NCI-H2227 (cell line): ENCODE data around the gene VAV2.

Experiments used
- DNase-seq: peaks from one replicate; lab custom pipeline; 2025; ENCODE audit not compliant: unreplicated experiment; lab: John Stamatoyannopoulos, UW

VAV2 gene

GRCh38 chr9:133809335-133809734 is 182.8 kb downstream of the VAV2 start:
- DNase-seq = no peak

GRCh38 chr9:133807818-133808217 is 184.3 kb downstream of the VAV2 start:
- no peak for DNase-seq

- no peak for DNase-seq
Measured at GRCh38 chr9:133807037-133807436, 185.1 kb downstream of the VAV2 start.

DNA sequence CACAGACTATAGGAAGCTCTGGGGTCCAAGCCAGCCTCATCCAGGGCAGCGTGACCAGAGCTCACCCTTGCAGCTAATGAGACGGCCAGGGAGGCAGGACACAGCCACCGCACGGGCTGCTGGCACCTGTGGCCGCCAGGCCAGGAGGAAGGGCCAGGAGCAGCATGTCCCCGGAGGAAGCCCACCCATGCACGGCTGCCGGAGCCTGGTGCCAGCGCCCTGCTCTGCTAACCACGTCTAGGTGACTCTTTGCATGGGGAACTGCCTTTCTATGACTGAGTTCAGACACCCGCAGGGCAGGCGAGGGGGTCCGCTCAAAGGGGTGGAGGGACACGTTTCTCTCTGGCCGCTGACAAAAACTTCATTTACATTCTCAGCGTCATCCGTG is 185.5 kb downstream of the VAV2 start:
- DNase-seq = no peak

- DNase-seq = no peak
Measured at GRCh38 chr9:133805876-133806622, 186.1 kb downstream of the VAV2 start.

GRCh38 chr9:133804199-133804598 is 187.9 kb downstream of the VAV2 start:
- DNase-seq = no peak

GRCh38 chr9:133803745-133804144 is 188.4 kb downstream of the VAV2 start:
- DNase-seq = no peak

DNA sequence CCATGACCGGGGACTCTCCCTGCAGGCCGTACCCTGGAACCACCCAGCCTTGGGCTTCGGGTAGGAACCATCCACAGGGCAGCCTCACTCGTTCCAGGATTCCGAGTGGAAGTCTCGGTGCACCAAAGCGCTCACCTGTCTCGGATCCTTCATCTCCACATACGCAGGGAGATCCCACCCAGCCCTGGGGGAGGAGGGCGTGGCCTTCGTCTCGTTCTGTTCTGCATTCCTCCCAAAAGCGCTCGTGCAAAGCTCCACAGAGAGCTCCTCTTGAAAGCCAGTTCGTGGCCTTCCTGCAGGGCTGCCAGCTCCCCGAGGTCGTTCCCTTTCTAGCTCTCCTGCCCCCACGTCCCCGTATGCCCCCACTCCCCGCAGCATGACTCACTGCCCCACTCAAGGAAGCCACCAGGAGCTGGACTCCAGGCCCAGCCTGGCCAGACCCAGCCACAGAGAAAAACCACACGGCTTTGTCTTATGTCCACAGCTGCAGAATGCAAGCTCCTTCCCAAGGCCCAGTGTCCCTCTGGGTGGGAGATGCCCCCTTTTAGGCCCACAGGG is 189.0 kb downstream of the VAV2 start:
- no peak for DNase-seq

DNA sequence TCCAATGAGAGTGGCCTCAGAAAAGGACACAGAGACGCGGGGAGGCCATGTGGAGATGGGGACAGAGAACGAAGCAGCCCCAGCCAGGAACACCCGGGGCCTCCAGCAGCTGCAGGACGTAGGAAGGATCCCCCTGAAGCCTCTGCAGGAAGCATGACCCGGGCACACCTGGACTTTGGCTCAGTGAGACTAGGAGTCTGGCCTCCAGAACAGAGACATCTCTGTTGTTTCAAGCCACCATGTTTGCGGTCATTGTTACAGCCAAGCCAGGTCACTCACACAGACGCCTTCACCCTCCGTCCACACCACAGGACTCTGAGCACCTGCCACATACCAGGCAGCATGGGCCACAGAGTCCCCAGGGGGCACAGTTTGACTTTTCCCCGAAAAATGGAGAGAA is 190.4 kb downstream of the VAV2 start:
- no peak for DNase-seq

DNA sequence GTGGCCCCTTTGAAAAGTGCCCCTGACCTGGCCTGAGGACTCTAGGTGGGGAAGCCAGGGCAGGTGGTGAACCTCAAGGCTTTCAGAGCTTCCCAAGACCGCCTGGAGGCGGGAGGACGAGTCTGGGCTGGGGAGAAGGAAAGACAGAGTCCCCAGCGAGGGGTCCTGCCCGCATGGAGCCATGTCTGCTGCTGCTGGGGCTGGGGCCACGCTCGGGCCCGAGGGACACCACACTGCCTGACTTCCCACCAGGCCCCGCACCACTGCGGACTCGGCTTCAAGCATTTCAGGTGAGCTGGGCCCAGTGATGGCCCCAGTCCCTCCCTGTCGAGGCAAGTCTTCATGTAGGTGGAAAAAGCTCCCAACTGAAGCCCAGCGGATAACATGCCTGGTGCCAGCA is 191.9 kb downstream of the VAV2 start:
- DNase-seq = no peak

GRCh38 chr9:133799716-133800115 is 192.4 kb downstream of the VAV2 start:
- no peak for DNase-seq

GRCh38 chr9:133799106-133799505 is 193.0 kb downstream of the VAV2 start:
- no peak for DNase-seq

- DNase-seq = no peak
Measured at GRCh38 chr9:133798160-133798559, 194.0 kb downstream of the VAV2 start.

DNA sequence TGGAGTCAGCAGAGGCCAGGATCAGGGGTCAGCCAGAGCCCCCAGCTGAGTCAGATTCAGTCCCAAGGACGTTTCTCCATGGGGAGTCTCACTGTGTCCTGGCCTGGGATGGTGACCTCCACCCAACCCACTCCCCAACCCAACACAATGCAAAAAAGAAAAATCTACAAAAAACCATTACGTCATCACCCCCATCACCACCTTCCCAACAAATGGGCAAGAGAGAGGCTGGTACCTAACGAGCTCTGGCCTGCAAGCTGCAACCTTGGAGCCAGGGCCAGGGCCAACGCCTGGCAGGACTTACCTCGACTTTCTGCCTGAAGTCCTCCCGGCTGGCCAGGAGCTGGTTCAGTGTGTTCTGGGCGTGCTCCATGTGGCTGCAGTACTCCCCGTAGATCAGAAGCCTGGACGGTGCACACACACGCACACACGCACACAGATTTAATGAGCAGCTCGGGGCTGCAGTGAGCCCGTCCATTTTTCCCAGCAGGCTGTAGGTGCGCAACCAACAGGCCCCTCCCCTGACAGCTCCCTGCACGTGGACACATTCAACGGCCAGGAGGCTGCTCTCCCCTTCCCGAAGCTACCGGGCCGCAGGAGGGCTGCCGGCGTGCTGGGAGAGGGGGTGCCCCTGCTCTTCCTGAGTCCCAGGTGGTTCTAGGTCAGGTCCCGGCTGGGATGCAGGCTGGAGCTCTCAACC is 194.6 kb downstream of the VAV2 start:
- no peak for DNase-seq

DNA sequence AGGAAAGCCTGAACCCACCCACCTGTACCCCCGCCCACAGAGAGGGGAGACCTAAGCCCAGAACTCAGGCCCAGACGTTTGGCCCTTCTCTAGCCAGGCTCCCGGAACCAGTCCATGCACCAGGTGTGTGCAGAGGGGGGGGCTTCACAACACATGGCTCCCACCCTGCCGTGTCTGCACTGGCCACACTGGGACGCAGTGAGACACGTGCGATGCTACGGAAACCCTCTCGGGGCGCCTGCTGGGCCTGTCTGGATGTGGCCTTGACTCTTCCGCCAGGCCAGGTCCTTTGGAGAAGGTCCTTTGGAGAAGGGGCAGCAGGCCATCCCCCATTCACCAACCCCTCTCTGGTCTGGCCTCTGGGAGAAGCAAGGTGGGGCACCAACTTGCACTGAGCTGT is 195.6 kb downstream of the VAV2 start:
- no peak for DNase-seq

- DNase-seq = peak; percentile 20
Measured at GRCh38 chr9:133795049-133795448, 197.1 kb downstream of the VAV2 start.

- DNase-seq = no peak
Measured at GRCh38 chr9:133794016-133794760, 197.9 kb downstream of the VAV2 start.

DNA sequence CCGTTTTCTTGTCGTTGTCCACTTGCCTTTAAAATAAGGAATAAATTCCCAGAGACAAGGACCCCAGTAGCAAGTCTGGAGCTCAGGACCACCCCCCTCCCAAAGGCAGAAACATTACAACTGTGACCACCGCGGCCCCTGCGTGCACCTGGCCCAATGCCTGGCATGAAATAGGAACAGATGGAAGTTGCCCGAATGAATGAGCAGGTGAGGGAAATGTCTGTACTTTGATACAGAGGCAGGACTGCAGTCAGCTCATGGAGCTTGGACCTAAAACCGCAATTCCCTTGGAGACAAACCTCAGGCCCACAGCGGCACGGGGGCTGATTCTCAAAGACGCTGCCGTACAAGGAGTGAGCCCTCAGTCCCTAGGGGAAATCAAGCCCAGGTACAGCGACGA is 198.7 kb downstream of the VAV2 start:
- DNase-seq = no peak

DNA sequence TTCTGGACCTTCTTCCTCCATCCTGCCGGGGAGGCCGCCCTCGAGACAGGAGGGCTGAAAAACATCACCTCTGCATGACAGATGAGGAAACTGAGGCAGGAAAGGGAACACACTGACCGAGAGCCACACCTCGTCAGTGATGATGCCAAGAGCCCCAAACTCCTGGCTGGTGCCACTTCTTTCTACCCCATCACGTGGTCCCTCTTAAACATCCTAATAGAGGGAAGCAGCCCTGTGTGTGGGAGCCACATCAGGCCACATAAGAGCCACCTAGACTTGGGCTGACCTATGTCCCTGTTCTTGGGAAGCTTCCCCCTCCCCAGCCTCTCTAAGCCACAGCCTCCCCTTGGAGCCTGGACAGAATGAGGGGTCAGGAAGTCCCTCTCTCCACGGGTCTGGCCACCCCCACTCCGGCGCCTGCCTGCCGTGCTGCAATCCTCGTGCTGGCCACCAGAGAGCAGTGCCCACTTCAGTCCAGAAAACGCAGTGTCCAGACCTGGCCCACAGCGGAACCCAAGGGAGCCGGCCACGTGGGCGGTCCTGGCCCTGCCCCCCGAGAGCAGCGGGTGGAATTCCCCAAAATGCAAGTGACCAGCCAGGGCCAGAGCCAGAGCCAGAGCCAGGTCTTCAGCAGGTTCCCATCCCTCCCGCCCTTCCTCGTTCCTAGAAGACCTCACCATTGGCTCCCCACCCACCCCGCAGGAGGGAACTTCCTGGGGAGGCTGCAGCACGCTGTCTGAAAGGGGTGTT is 199.2 kb downstream of the VAV2 start:
- peak; percentile 61 for DNase-seq

DNA sequence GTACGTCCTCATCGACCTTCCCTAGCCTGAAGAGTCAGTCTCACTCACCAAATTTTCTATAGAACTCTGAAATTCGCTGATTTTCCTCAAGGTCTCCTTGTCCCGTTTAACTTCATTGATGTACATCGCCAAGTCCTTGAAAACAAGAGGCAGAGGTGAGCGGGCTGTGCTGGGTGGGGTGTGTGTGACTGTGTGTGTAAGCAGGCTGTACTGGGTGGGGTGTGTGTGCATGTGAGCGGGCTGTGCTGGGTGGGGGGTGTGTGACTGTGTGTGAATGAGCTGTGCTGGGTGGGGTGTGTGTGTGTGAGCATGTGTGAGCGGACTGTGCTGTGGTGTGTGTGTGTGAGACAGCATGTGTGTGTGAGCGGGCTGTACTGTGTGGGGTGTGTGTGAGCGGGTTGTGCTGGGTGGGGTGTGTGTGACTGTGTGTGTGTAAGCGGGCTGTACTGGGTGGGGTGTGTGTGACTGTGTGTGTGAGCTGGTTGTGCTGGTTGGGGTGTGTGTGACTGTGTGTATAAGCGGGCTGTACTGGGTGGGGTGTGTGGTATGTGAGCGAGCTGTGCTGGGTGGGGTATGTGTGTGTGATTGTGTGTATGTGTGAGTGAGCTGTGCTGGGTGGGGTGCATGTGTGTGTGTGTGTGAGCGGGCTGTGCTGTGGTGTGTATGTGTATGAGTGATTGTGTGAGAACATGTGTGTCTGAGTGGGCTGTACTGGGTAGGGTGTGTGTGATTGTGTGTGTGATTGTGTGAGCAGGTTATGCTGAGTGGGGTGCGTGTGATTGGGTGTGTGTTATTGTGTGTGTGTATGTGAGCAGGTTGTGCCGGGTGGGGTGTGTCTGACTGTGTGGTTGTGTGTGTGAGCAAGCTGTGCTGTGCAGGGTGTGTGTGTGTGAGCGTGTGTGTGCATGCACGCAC is 200.1 kb downstream of the VAV2 start:
- no peak for DNase-seq
